ENCODE data around the gene MAD1L1.

Gene MAD1L1

DNA sequence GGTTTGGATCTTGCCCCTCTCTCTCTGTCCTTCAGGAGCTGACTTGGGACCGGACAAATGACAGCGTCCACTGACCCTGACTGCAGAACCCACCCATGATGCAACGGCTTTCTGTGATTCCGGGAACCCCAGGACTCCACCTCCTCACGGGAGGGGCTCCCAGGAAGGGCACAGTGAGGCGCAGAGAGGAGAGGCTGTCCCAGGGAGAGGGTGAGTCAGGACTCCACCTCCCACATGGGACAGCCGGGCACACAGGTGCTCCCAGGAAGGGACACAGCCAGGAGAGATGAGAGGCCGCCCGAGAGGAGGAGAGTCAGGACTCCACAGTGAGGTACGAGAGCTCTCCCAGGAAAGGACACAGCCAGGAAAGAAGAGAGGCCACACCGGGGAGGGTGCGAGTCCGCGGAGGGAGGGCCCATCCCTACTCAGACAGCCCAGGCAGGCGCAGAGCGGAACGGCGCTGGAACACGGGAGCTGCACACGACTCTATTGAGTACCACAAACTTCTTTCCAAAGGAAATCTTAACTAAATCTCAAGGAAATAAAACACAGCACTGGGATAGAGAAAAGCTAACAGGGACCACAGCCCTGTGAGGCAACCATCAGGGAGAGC, 162.5 kb downstream of the MAD1L1 start:
- no peak for TF ChIP-seq ZNF70 (CRISPR knock-in tag; IDR thresholded peaks at IDR 0.05)
- no peak for TF ChIP-seq GLIS3 (CRISPR knock-in tag; IDR thresholded peaks at IDR 0.05)
- TF ChIP-seq ARNTL (CRISPR knock-in tag; IDR thresholded peaks at IDR 0.05; ENCODE audit: borderline replicate concordance, low read depth) = no peak
- no peak for TF ChIP-seq ZNF565 (CRISPR knock-in tag; conservative IDR thresholded peaks at IDR 0.05; ENCODE audit: low read depth)
- TF ChIP-seq OSR1 (CRISPR knock-in tag; IDR thresholded peaks at IDR 0.05) = no peak
- TF ChIP-seq ISL1 (CRISPR knock-in tag; IDR thresholded peaks at IDR 0.05) = no peak
- TF ChIP-seq TCF4 (CRISPR knock-in tag; IDR thresholded peaks at IDR 0.05; ENCODE audit: borderline replicate concordance) = no peak
- no peak for TF ChIP-seq SNAI2 (CRISPR knock-in tag; IDR thresholded peaks at IDR 0.05)
- no peak for TF ChIP-seq ZFP30 (CRISPR knock-in tag; IDR thresholded peaks at IDR 0.05)
- no peak for TF ChIP-seq CSDC2 (CRISPR knock-in tag; IDR thresholded peaks at IDR 0.05)
- TF ChIP-seq, protein P1, sequence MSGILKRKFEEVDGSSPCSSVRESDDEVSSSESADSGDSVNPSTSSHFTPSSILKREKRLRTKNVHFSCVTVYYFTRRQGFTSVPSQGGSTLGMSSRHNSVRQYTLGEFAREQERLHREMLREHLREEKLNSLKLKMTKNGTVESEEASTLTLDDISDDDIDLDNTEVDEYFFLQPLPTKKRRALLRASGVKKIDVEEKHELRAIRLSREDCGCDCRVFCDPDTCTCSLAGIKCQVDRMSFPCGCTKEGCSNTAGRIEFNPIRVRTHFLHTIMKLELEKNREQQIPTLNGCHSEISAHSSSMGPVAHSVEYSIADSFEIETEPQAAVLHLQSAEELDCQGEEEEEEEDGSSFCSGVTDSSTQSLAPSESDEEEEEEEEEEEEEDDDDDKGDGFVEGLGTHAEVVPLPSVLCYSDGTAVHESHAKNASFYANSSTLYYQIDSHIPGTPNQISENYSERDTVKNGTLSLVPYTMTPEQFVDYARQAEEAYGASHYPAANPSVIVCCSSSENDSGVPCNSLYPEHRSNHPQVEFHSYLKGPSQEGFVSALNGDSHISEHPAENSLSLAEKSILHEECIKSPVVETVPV (CRISPR knock-in tag; IDR thresholded peaks at IDR 0.05) = no peak
- TF ChIP-seq, protein P2, sequence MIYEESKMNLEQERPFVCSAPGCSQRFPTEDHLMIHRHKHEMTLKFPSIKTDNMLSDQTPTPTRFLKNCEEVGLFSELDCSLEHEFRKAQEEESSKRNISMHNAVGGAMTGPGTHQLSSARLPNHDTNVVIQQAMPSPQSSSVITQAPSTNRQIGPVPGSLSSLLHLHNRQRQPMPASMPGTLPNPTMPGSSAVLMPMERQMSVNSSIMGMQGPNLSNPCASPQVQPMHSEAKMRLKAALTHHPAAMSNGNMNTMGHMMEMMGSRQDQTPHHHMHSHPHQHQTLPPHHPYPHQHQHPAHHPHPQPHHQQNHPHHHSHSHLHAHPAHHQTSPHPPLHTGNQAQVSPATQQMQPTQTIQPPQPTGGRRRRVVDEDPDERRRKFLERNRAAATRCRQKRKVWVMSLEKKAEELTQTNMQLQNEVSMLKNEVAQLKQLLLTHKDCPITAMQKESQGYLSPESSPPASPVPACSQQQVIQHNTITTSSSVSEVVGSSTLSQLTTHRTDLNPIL (CRISPR knock-in tag; IDR thresholded peaks at IDR 0.05; ENCODE audit: low read depth) = no peak
- TF ChIP-seq RARB (CRISPR knock-in tag; IDR thresholded peaks at IDR 0.05) = no peak
- no peak for TF ChIP-seq ZFP3 (CRISPR knock-in tag; IDR thresholded peaks at IDR 0.05)
- TF ChIP-seq, protein P3, sequence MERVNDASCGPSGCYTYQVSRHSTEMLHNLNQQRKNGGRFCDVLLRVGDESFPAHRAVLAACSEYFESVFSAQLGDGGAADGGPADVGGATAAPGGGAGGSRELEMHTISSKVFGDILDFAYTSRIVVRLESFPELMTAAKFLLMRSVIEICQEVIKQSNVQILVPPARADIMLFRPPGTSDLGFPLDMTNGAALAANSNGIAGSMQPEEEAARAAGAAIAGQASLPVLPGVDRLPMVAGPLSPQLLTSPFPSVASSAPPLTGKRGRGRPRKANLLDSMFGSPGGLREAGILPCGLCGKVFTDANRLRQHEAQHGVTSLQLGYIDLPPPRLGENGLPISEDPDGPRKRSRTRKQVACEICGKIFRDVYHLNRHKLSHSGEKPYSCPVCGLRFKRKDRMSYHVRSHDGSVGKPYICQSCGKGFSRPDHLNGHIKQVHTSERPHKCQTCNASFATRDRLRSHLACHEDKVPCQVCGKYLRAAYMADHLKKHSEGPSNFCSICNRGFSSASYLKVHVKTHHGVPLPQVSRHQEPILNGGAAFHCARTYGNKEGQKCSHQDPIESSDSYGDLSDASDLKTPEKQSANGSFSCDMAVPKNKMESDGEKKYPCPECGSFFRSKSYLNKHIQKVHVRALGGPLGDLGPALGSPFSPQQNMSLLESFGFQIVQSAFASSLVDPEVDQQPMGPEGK (CRISPR knock-in tag; IDR thresholded peaks at IDR 0.05; ENCODE audit: borderline replicate concordance) = no peak
- TF ChIP-seq PPARA (CRISPR knock-in tag; IDR thresholded peaks at IDR 0.05; ENCODE audit: borderline replicate concordance) = no peak
- TF ChIP-seq, protein P4, sequence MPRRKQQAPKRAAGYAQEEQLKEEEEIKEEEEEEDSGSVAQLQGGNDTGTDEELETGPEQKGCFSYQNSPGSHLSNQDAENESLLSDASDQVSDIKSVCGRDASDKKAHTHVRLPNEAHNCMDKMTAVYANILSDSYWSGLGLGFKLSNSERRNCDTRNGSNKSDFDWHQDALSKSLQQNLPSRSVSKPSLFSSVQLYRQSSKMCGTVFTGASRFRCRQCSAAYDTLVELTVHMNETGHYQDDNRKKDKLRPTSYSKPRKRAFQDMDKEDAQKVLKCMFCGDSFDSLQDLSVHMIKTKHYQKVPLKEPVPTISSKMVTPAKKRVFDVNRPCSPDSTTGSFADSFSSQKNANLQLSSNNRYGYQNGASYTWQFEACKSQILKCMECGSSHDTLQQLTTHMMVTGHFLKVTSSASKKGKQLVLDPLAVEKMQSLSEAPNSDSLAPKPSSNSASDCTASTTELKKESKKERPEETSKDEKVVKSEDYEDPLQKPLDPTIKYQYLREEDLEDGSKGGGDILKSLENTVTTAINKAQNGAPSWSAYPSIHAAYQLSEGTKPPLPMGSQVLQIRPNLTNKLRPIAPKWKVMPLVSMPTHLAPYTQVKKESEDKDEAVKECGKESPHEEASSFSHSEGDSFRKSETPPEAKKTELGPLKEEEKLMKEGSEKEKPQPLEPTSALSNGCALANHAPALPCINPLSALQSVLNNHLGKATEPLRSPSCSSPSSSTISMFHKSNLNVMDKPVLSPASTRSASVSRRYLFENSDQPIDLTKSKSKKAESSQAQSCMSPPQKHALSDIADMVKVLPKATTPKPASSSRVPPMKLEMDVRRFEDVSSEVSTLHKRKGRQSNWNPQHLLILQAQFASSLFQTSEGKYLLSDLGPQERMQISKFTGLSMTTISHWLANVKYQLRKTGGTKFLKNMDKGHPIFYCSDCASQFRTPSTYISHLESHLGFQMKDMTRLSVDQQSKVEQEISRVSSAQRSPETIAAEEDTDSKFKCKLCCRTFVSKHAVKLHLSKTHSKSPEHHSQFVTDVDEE (CRISPR knock-in tag; IDR thresholded peaks at IDR 0.05) = no peak
- TF ChIP-seq BACH2 (CRISPR knock-in tag; IDR thresholded peaks at IDR 0.05; ENCODE audit: borderline replicate concordance) = no peak
- TF ChIP-seq ZNF8 (CRISPR knock-in tag; IDR thresholded peaks at IDR 0.05) = no peak
- TF ChIP-seq ESRRG (CRISPR knock-in tag; IDR thresholded peaks at IDR 0.05) = no peak
- no peak; the same call in 2 of the 3 replicates for ATAC-seq

DNA sequence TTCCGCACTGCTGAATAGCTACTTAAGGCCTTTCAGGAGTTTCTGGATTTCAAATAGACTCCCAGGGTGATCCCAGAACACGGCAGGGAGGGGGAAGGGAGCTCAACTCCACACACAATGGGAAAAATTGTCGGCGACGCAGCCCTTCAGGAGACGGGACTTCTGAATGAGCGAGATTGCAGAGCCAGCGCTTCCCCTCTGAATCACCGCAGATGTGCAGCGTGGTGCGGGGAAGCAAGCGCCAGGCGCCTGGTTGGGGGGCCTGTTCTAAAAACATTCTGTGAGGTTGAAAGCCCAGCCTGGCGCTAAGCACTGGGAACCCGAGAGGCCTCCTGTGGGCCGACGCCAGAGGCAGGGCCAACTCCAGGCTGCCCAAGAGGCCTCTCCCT, 163.3 kb downstream of the MAD1L1 start:
- TF ChIP-seq ZC3H10 (CRISPR knock-in tag; IDR thresholded peaks at IDR 0.05) = no peak
- TF ChIP-seq, protein P2 (CRISPR knock-in tag; IDR thresholded peaks at IDR 0.05; ENCODE audit: low read depth) = no peak
- TF ChIP-seq GLIS3 (CRISPR knock-in tag; IDR thresholded peaks at IDR 0.05) = no peak
- TF ChIP-seq, protein P3 (CRISPR knock-in tag; IDR thresholded peaks at IDR 0.05; ENCODE audit: borderline replicate concordance) = no peak
- no peak for TF ChIP-seq RARB (CRISPR knock-in tag; IDR thresholded peaks at IDR 0.05)
- no peak for TF ChIP-seq ISL1 (CRISPR knock-in tag; IDR thresholded peaks at IDR 0.05)
- TF ChIP-seq ZFP30 (CRISPR knock-in tag; IDR thresholded peaks at IDR 0.05) = no peak
- no peak for TF ChIP-seq SNAI2 (CRISPR knock-in tag; IDR thresholded peaks at IDR 0.05)
- TF ChIP-seq, protein P1 (CRISPR knock-in tag; IDR thresholded peaks at IDR 0.05) = no peak
- TF ChIP-seq OSR1 (CRISPR knock-in tag; IDR thresholded peaks at IDR 0.05) = no peak
- TF ChIP-seq, protein P5, sequence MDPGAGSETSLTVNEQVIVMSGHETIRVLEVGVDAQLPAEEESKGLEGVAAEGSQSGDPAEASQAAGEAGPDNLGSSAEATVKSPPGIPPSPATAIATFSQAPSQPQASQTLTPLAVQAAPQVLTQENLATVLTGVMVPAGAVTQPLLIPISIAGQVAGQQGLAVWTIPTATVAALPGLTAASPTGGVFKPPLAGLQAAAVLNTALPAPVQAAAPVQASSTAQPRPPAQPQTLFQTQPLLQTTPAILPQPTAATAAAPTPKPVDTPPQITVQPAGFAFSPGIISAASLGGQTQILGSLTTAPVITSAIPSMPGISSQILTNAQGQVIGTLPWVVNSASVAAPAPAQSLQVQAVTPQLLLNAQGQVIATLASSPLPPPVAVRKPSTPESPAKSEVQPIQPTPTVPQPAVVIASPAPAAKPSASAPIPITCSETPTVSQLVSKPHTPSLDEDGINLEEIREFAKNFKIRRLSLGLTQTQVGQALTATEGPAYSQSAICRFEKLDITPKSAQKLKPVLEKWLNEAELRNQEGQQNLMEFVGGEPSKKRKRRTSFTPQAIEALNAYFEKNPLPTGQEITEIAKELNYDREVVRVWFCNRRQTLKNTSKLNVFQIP (CRISPR knock-in tag; IDR thresholded peaks at IDR 0.05; ENCODE audit: borderline replicate concordance, low read depth) = no peak
- TF ChIP-seq BACH2 (CRISPR knock-in tag; IDR thresholded peaks at IDR 0.05; ENCODE audit: borderline replicate concordance) = no peak
- no peak for ATAC-seq

Data from SK-N-SH treated with all-trans-retinoic acid at 6 μM for 48 hours (cell line).